ENCODE results near the gene UGT2B11. TPM values are rescaled to one million over a fixed set of nuclear protein-coding genes. Genes with fewer than 3 reads are reported as not detected.
"Not testable (repeated sequence)": the region's sequence is repeated elsewhere in the genome, so short reads cannot be mapped to it uniquely, and the experiment has no call there.

UGT2B11 gene
- total and polyA plus RNA-seq, 4 experiments from 2014 or later: not detected

DNA sequence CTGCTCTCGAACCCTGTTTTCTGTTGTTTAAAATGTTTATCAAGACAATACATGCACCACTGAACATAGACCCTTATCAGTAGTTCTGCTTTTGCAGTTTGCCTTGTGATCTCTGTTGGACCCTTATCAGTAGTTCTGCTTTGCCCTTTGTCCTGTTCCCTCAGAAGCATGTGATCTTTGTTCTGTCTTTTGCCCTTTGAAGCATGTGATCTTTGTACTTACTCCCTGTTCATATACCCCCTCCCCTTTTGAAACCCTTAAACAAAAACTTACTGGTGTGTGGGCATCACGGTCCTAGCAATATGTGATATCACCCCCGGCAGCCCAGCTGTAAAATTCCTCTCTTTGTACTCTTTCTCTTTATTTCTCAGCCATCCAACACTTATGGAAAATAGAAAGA is 22.6 kb downstream of the UGT2B11 start:
- H3K4me3 ChIP-seq (ENCODE audit: low read length in 2 of 2); H3K36me3 ChIP-seq (ENCODE audit: insufficient read depth, low read length); H3K4me3 Mint-ChIP-seq; H3K36me3 Mint-ChIP-seq; POLR2A ChIA-PET (ENCODE audit: partially characterized antibody); DNase-seq; H3K4me1 Mint-ChIP-seq; H3K27me3 ChIP-seq (ENCODE audit: insufficient read depth, low read length); H3K27ac ChIP-seq (ENCODE audit: low read depth, low read length); H3K27me3 Mint-ChIP-seq; H3K4me1 ChIP-seq (ENCODE audit: insufficient read depth, low read length); CTCF ChIA-PET (ENCODE audit: partially characterized antibody); H3K27ac Mint-ChIP-seq; H3K9me3 ChIP-seq (ENCODE audit: control insufficient read depth in 1 of 2, low read length in 2 of 2); intact Hi-C loops (cut with micrococcal nuclease); H3K9me3 Mint-ChIP-seq: not testable (repeated sequence)

DNA sequence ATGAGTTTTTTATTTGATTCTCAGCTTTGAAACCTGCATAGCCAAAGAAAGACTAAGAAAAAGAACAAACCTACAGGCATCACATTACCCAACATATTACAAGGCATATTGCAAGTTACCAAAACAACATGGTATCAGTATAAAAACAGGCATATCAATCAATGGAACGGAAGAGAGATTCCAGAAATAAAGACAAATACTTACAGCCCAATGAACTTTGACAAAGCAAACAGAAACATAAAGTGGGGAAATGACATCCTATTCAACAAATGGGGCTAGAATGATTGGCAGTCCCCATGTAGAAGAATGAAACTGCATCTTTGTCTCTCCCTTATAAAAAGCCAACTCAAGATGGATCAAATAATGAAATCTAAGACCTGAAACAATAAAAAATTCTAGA is 23.9 kb downstream of the UGT2B11 start:
- H3K27me3 ChIP-seq (ENCODE audit: insufficient read depth, low read length); H3K9me3 ChIP-seq (ENCODE audit: control insufficient read depth in 1 of 2, low read length in 2 of 2); H3K27me3 Mint-ChIP-seq; H3K4me3 Mint-ChIP-seq; POLR2A ChIA-PET (ENCODE audit: partially characterized antibody); H3K27ac ChIP-seq (ENCODE audit: low read depth, low read length); DNase-seq; H3K4me1 ChIP-seq (ENCODE audit: insufficient read depth, low read length); H3K27ac Mint-ChIP-seq; H3K9me3 Mint-ChIP-seq; intact Hi-C loops (cut with micrococcal nuclease); H3K36me3 Mint-ChIP-seq; H3K36me3 ChIP-seq (ENCODE audit: insufficient read depth, low read length); CTCF ChIA-PET (ENCODE audit: partially characterized antibody); H3K4me1 Mint-ChIP-seq; H3K4me3 ChIP-seq (ENCODE audit: low read length in 2 of 2): not testable (repeated sequence)

DNA sequence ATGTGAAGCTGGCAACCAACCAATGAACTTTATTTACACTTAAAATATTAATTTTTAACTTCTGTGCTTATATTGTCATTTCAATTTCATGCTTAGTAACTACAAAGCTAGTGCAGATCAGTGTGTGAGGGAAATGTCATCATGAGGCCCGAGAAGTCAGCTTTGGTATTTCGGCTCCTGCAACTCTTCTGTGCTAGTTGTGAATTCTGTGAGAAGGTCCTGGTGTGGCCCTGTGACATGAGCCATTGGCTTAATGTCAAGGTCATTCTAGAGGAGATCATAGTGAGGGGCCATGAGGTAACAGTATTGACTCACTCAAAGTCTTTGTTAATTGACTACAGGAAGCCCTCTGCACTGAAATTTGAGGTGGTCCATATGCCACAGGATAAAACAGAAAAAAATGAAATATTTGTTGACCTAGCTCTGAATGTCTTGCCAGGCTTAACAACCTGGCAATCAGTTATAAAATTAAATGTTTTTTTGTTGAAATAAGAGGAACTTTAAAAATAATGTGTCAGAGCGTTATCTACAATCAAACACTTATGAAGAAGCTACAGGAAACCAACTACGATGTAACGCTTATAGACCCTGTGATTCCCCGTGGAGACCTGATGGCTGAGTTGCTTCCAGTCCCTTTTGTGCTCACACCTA is 32.9 kb downstream of the UGT2B11 start:
- H3K27me3 ChIP-seq (ENCODE audit: insufficient read depth, low read length); H3K4me3 Mint-ChIP-seq; H3K27ac ChIP-seq (ENCODE audit: low read depth, low read length); DNase-seq; H3K9me3 Mint-ChIP-seq; H3K27me3 Mint-ChIP-seq; H3K4me3 ChIP-seq (ENCODE audit: low read length in 2 of 2); H3K9me3 ChIP-seq (ENCODE audit: control insufficient read depth in 1 of 2, low read length in 2 of 2); CTCF ChIA-PET (ENCODE audit: partially characterized antibody); H3K27ac Mint-ChIP-seq; POLR2A ChIA-PET (ENCODE audit: partially characterized antibody); intact Hi-C loops (cut with micrococcal nuclease); H3K36me3 Mint-ChIP-seq; H3K4me1 ChIP-seq (ENCODE audit: insufficient read depth, low read length); H3K36me3 ChIP-seq (ENCODE audit: insufficient read depth, low read length); H3K4me1 Mint-ChIP-seq: not testable (repeated sequence)

DNA sequence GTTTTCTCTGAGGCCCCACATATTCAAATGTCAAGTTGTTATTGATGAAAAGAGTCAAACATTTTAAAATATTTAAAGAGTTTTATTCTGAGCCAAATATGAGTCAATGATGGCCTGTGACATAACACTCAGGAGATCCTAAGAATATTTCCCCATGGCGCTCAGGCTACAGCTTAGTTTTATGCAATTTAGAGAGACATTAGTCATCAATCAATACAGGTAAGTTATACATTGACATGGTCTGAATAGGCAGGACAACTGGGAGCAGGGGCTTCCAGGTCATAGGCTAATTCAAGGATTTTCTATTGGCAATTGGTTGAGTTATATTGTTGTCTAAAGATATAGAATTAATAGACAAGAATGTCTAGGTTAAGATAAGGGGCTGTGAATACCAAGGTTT is 34.7 kb downstream of the UGT2B11 start:
- H3K36me3 ChIP-seq (ENCODE audit: insufficient read depth, low read length); H3K4me1 ChIP-seq (ENCODE audit: insufficient read depth, low read length); POLR2A ChIA-PET (ENCODE audit: partially characterized antibody); H3K27ac Mint-ChIP-seq; DNase-seq; H3K4me1 Mint-ChIP-seq; H3K4me3 Mint-ChIP-seq; H3K27me3 Mint-ChIP-seq; H3K9me3 Mint-ChIP-seq; H3K9me3 ChIP-seq (ENCODE audit: control insufficient read depth in 1 of 2, low read length in 2 of 2); H3K27ac ChIP-seq (ENCODE audit: low read depth, low read length); H3K4me3 ChIP-seq (ENCODE audit: low read length in 2 of 2); CTCF ChIA-PET (ENCODE audit: partially characterized antibody); intact Hi-C loops (cut with micrococcal nuclease); H3K36me3 Mint-ChIP-seq; H3K27me3 ChIP-seq (ENCODE audit: insufficient read depth, low read length): not testable (repeated sequence)

DNA sequence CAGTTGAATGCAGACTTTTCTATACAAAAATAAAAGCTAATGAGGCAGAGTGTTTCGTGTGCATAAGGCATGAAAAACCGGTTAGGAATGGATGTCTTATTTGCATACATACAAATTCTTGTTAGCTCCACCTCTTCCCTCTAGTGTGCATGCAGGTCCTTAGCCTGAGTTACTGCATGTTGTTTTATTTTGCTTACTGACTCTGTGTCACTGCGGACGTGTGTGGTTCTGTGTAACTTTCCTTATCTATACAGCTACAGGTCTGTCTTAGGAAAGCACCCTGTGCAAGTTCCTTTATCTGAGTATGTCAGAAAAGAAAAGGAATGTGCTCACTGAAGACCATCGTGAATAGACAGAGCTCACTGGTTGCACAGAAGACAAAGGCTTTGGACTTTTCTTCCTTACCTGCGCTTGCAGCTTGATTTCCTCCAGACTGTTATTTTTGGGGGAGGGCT is 35.8 kb downstream of the UGT2B11 start:
- not testable (repeated sequence) for H3K36me3 Mint-ChIP-seq; H3K27me3 Mint-ChIP-seq; H3K36me3 ChIP-seq (ENCODE audit: insufficient read depth, low read length)

DNA sequence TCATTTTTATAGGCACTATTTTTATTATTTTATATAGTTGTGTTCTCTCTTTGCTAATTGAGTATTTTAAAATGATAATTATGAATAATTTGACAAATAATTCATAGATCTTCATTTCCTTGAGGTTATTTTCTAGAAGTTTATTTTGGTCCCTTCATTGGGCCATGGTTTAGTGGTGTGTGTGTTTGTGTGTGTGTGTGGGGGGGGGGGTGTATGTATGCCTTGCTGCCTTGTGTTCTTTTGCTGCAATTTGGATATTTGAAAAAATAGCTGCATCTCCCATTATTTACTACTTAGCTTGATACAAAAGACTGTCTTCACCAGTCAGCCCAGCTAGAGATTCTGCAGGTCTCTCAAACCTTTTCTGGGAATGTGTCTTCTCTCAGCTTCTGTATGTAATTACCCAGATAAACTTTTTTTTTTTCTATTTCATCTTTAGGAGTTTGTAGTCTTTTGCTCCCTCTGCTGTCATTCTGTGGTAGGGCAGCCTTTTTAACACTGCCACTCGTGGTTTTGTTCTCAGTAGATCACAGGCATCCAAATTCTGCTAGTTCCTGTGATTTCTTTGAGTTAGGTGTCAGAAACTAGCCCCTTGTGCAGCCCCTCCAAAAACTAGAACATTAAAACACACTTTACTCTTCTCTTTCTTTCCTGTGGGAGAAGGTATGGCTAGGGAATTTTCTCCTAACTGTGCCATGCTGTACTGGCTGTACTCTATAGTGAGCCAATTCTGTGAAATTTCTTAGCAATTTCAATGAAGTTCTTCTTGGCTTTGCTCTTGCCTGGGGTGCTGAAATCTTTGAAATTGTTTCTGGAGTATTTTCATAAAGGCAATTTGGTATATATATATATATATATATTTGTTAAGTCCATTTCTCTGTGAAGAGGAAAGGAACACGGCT is 44.1 kb downstream of the UGT2B11 start:
- CTCF ChIA-PET (ENCODE audit: partially characterized antibody): not testable (repeated sequence)
- DNase-seq: peak in 4 of 5 donors; percentile 1 to 22 (median 13)

More for the DNA sequence above, 35.8 kb downstream of the UGT2B11 start:
- DNase-seq; H3K27ac ChIP-seq (ENCODE audit: low read depth, low read length); H3K27me3 ChIP-seq (ENCODE audit: insufficient read depth, low read length); H3K4me3 ChIP-seq (ENCODE audit: low read length in 2 of 2); H3K27ac Mint-ChIP-seq; H3K4me3 Mint-ChIP-seq; intact Hi-C loops (cut with micrococcal nuclease); H3K9me3 ChIP-seq (ENCODE audit: control insufficient read depth in 1 of 2, low read length in 2 of 2); H3K4me1 Mint-ChIP-seq; CTCF ChIA-PET (ENCODE audit: partially characterized antibody); H3K9me3 Mint-ChIP-seq; H3K4me1 ChIP-seq (ENCODE audit: insufficient read depth, low read length): not testable (repeated sequence)
- POLR2A ChIA-PET (ENCODE audit: partially characterized antibody): interaction anchor here (0.6 kb wide), 1 partner anchor 1665 kb away, joined by 3 read pairs; no protein-coding TSS in a partner anchor

DNA sequence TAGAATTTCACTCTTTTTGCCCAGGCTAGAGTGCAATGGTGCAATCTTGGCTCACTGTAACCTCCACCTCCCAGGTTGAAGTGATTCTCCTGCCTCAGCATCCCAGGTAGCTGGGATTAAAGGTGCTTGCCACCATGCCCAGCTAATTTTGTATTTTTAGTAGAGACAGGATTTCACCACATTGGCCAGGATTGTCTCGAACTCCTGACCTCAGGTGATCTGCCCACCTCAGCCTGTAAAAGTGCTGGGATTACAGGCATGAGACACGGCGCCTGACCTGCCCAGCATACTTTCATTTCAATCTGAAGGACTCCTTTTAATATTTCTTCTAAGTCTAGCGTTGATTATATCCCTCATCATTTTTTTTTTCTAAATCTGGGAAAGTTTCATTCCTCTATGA is 45.4 kb downstream of the UGT2B11 start:
- H3K36me3 ChIP-seq (ENCODE audit: insufficient read depth, low read length); CTCF ChIA-PET (ENCODE audit: partially characterized antibody); H3K9me3 Mint-ChIP-seq; intact Hi-C loops (cut with micrococcal nuclease); H3K27me3 Mint-ChIP-seq; H3K27ac ChIP-seq (ENCODE audit: low read depth, low read length); H3K9me3 ChIP-seq (ENCODE audit: control insufficient read depth in 1 of 2, low read length in 2 of 2); H3K4me3 Mint-ChIP-seq; H3K4me3 ChIP-seq (ENCODE audit: low read length in 2 of 2); H3K4me1 Mint-ChIP-seq; DNase-seq; H3K27ac Mint-ChIP-seq; H3K36me3 Mint-ChIP-seq; H3K27me3 ChIP-seq (ENCODE audit: insufficient read depth, low read length); H3K4me1 ChIP-seq (ENCODE audit: insufficient read depth, low read length); POLR2A ChIA-PET (ENCODE audit: partially characterized antibody): not testable (repeated sequence)

More for the DNA sequence above, 44.1 kb downstream of the UGT2B11 start:
- H3K36me3 Mint-ChIP-seq; intact Hi-C loops (cut with micrococcal nuclease); H3K27ac ChIP-seq (ENCODE audit: low read depth, low read length); H3K27ac Mint-ChIP-seq; H3K4me3 ChIP-seq (ENCODE audit: low read length in 2 of 2); H3K4me3 Mint-ChIP-seq; H3K4me1 ChIP-seq (ENCODE audit: insufficient read depth, low read length); H3K9me3 Mint-ChIP-seq; H3K4me1 Mint-ChIP-seq; H3K36me3 ChIP-seq (ENCODE audit: insufficient read depth, low read length); POLR2A ChIA-PET (ENCODE audit: partially characterized antibody); H3K9me3 ChIP-seq (ENCODE audit: control insufficient read depth in 1 of 2, low read length in 2 of 2); H3K27me3 Mint-ChIP-seq; H3K27me3 ChIP-seq (ENCODE audit: insufficient read depth, low read length): not testable (repeated sequence)
